SKM-1 treated with dmso at 0.1 percent for 144 hours (cell line): ENCODE data around the gene P4HB.
A peak's percentile ranks its signal among the peaks of the same experiment; 100 is the strongest.
"Not testable (repeated sequence)": the region's sequence is repeated elsewhere in the genome, so short reads cannot be mapped to it uniquely, and the experiment has no call there.

Experiments
- DNase-seq: peaks from one replicate; lab custom pipeline; 2025; ENCODE audit not compliant: unreplicated experiment; lab: John Stamatoyannopoulos, UW

The P4HB gene

GRCh38 chr17:81849457-81849856, 10.9 kb downstream of the P4HB start:
- DNase-seq = no peak

DNA sequence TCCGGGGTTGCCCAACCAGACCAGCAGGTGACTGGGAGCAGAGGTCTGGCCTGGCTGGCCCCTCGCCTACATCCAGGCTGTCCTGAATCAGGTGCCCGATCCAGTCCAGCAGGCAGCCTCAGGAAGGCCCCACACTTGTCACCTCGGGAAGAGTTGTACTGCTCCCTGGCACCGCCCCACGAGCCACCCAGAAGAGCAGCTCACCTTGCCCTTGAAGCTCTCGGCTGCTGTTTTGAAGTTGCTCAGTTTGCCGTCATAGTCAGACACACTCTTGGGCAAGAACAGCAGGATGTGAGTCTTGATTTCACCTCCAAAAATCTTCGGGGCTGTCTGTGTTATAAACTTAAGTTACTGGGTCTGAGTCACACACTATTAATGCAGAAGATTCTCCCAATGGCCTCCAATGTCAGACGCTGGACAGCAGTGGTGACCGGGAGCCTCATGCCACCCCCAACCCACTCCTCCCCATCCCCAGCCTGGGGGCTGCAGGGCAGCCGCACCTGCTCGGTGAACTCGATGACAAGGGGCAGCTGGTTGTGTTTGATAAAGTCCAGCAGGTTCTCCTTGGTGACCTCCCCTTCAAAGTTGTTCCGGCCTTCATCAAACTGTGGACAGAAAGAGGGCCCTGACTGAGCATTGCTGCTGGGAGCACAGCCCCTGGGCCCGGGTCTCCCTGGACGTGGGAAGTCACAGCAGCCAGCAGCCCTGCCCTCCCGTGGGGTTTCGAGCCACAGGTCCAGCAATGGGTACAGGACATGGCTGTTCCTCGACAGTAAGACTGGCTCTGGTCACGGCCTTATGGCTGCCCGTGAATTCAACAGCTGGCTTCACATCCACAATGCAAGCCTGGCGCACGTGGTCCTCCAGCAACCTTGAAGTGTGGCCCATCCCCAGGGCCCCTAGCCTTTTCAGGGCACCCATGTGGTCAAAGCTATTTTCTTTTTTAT, 13.3 kb downstream of the P4HB start:
- DNase-seq = no peak

- DNase-seq = no peak
Measured at GRCh38 chr17:81845881-81846742, 14.2 kb downstream of the P4HB start.

DNA sequence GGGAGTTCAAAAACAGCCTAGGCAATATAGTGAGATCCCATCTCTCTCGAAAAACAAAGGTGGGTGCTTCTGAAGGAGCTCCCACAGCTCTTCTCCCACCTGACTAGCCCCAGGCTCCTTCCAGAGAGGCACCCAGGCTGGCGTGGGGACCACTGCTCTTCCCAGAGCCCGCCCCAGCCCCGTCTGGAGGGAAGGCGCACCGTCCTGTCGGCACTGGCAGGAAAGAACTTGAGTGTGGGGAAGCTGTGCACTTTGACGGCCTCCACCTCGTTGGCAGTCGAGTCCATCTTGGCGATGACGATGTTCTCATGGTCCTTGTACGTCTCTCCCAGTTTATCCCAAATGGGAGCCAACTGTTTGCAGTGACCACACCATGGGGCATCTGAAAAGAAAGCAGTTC, 15.0 kb downstream of the P4HB start:
- no peak for DNase-seq

DNA sequence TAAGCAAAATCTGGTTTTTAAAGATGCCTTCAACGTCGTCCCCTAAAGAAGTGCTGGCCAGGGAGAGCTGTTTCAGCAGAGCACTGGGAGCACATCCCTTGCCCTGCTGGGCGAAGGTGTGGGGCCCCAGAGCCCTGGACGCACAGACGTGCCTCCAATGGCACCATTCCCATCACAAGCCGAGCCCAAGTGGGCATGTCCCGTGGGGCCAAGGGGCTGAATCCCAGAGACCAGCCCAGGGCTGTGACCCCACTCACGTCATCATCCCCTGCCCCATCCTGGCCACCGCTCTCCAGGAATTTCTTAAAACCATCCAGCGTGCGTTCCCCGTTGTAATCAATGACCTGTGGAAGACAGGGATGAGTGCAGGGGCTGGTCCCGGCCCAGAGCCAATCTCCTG, 15.4 kb downstream of the P4HB start:
- DNase-seq = no peak

GRCh38 chr17:81844327-81844851, 15.9 kb downstream of the P4HB start:
- DNase-seq = no peak

GRCh38 chr17:81843713-81844326, 16.5 kb downstream of the P4HB start:
- no peak for DNase-seq

GRCh38 chr17:81842725-81843504, 17.4 kb downstream of the P4HB start:
- DNase-seq = no peak

- DNase-seq = no peak
Measured at GRCh38 chr17:81842378-81842724, 18.0 kb downstream of the P4HB start.

GRCh38 chr17:81841866-81842265, 18.5 kb downstream of the P4HB start:
- DNase-seq = no peak

GRCh38 chr17:81840826-81841778, 19.2 kb downstream of the P4HB start:
- DNase-seq = no peak

DNA sequence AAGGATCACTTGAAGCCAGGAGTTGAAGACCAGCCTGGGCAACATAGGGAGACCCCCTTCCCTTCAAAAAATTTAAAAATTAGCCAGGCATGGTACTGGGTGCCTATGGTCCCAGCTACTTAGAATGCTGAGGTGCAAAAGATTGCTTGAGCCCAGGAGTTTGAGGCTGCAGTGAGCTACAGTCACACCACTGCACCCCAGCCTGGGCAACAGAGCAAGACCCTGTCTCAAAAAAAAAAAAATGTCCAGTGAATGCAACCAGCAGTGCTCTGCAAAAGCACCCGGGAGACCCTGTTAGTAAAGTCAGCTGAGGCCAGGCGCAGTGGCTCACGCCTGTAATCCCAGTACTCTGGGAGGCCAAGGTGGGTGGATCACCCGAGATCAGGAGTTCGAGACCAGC, 20.3 kb downstream of the P4HB start:
- not testable (repeated sequence) for DNase-seq

GRCh38 chr17:81839301-81839700, 21.0 kb downstream of the P4HB start:
- no peak for DNase-seq

GRCh38 chr17:81838753-81839255, 21.5 kb downstream of the P4HB start:
- no peak for DNase-seq

DNA sequence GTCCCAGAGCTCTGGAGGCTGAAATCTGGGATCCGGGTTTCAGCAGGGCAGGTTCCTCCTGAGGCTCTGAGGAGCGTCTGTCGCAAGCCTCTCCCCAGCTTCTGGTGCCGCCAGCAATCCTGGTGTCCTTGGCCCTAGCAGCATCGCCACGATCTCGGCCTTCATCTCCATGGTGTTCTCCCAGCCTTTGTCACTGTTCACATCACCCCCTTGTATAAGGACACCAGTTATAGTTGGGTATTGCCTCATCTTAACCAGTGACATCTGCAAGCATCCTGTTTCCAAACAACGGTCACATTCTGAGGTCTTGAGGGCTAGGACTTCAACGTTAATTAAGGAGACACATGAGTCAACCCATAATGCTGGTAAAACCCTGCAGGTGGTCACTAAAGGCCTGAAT, 22.7 kb downstream of the P4HB start:
- DNase-seq = peak; percentile 98

DNA sequence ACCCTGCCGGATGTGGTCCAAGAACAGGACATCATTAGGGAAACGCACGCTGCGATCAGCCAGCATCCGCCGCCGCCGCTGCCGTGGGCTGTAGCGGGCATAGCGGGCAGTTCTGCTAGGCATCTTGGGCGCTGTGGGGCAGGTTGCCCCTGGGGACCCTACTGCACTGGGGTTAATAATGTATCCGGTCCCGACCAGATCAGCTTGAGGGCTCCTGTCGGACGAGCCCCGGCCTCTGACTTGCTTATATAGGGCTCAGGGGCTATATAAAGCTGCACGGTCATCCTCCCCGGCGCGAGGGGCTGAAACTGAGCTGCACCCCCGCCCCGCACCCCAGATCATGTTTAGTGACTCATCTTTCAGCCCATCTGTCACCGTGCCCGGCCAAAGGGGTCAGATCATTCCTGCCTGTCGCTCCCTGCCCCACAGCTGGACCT, 25.5 kb downstream of the P4HB start, which contains the start of gene PPP1R27:
PPP1R27 (minus strand) TSS at position 220 of the 437 bp plus-strand sequence; CDS start at position 123, 97 bp downstream.
- DNase-seq = no peak

DNA sequence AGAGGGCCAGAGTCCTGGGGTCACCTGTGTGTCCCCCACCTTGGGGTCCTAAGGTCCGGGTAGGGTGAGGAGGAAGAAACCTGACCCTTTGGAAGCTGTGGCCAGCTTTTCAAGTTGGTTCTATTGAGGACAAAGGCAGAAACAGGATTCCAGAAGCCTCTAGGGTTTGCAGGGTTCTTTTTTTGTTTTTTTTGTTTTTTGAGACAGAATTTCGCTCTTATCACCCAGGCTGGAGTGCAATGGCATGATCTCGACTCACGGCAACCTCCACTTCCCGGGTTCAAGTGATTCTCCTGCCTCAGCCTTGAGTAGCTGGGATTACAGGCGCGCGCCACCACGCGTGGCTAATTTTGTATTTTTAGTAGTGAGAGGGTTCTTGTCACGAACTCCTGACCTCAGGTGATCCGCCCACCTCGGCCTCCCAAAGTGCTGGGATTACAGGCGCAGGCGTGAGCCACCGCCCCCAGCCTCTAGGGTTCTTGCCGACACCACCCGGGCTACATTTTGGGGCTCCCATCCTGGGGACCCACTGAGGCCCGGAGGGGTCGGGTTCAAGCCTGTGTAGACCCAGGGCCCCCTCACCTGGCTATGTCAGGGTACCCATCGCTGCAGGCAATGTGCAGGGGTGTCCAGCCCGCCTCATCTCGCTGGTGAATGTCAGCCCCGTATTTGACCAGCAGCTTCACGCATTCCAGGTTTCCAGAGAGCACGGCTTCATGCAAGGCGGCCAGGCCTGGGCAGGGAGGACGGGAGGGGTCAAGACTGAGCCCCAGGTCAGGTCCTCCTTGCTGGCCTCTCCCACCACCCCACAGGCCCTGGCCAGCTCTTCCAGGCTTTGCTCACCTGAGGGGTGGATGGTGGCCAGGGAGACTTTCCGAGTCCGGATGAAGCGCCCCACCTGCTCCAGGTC, 26.2 kb downstream of the P4HB start:
- DNase-seq = no peak
